Epidermal melanocyte (primary cell): ENCODE measurements around the gene NEDD9.

Experiments used
- DNase-seq: peaks from one replicate; pipeline ENCODE4 v3.0.0; 2011; ENCODE audit warnings: low spot score; ENCODE audit not compliant: insufficient read length

NEDD9 gene

DNA sequence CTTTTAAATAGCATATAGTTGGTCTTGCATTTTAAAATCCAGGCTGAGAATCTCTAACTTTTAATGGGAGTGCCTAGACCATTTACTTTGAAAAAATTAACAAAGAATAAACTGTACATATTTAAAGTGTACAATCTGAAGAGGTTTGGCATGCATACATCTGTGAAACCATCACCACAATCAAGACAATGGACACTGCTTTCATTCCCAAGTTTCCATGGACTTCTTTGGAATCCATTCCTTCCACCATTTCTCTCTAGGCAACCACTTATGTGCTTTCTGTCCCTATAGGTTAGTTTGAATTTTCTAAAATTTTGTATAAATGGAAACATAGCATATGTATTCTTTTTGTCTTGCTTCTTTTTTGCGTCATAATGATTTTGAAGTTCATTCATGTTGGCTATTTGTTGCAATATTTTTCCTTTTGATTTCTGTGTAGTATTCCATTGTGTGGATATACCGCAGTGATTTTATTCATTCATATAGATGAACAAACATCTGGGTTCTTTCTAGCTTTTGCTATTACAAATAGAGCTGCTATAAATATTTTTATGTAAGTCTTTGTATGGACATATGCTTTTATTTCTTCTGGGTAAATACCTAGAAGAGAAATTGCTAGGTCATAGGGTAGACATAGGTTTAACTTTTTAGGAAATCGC lies 50.9 kb downstream of the NEDD9 start:
- no peak for DNase-seq

DNA sequence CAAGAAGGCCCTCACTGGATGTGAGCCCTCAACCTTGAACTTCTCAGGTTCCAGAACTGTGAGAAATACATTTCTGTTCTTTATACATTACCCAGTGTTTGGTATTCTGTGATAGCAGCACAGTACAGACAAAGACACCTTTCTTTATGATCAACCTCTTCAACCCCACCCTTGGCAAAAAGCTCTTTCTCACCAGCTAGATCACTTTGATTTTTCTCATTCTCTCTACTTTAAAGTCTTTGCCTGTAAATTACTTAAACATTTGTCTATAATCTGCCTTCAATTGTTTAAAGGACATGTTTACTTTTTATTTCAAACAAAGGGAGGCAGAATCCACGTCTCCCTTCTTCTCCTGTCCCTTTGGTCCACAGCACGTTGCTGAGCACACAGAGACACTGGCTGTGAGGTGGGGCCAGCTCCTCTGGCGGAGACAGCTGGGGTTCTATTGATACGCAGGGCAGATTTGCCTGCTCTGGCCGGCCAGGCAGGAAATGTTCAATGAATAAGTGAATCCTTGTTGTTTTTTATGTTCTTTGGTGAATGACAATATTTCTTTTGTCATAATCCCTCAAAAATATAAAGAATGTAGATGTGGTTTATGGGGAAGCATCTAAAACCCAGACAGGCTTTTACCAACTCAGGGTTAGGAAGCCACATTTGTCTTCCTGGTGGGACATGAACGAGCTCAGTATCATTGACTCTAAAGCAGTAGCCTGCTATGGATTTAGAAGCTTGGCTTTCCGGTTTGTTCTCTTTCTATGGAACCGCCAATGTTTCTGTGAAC lies 52.9 kb downstream of the NEDD9 start:
- DNase-seq, result no peak

DNA sequence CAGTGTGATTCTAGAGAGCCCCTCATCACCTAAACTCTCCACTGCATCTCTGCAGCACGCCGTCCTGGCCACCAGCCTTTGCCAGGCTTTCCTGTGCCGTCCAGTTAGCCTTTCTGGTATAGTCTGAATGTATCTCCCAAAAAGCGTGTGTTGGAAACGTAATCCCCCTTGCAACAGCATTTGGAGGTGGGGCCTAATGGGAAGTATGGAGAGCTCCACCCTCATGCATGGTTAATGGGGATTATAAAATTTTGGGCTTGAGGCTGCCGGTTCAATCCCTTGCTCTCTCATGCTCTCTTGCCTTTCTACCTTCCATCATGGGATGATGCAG lies 53.4 kb downstream of the NEDD9 start:
- DNase-seq, result no peak

DNA sequence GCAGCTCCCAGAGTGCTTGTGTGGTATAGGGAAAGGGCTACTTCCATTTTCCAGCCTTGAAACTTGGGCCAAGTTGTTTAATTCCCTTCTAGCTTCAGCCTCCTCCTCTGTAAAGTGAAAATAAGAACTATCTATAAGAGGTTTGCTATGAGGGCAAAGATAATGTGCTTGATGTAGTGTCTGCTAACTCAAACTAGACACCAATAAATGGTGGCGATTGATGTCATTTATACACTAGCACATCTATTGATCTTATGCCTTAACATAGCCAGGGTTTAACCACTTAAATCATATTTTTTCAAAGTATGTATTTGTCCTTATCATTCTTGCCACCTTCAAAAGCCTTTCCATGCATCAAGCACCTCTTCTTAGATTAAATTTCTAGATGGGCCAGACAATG lies 55.2 kb downstream of the NEDD9 start:
- DNase-seq, result no peak

DNA sequence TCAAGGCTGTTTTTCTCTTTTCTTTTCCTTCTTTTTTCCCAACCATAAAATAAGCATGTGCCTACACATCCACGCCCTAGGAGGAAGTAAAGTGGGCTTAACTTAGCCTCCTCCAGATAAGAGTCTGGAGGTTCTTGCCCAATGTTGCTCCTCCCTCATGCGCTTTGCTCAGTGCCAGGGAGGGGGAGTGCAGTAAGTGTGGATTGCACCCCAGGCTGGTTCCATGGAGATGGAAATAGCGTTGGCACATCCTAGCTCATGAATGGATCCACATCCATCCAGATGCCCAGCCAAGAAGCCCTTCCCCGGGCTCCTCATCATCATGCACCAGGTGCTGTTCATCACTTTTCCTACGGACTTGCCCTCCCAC lies 58.2 kb downstream of the NEDD9 start:
- DNase-seq, result no peak

DNA sequence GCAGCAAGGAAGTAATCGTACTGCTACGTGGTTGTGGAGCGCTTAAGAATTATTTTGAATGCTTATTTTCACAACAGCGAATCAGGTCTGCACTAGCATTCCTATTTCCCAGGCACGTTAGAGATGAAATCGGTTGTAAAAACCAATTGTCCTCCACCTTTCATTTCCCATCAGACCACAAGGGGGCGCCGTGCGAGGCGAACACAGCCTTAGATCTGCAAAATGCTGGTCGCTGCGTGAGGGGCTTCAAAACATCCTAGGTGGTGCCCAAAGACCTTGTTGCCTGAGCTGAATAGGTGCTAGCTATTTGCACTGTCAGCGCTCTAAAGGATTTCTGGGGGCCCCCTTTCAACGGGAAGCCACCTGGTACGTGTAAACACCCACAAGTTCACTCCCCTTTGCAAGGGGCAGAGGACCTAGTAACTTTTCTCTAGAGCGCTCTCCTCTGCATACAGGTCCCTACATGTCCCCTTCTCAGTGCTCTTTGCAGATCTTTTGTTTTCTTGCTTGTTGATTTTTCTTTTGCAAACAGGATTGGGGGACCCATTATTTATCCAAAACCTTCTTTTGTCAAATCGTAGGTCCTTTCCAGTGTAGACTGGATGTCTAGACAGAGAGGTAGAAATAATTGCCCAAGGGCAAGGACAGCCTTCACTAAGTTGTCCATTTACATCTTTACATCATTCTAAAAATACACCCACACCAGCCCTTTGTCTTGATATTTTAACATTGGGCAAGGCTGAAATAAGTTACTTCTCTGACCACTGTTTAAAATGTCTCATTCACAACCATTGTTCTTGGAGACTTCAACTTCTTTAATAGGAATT lies 59.8 kb downstream of the NEDD9 start:
- no peak for DNase-seq

DNA sequence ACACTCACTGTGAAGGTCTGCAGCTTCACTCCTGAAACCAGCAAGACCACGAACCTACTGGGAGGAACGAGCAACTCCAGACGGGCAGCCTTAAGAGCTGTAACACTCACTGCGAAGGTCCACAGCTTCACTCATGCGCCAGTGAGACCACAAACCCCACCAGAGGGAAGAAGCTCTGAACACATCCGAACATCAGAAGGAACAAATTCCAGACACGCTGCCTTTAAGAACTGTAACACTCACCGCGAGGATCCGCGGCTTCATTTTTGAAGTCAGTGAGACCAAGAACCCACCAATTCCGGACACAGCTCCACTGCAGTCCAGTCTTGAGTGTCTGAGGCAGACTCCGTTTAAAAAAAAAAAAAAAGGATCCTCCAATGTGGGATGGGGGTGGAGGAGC lies 60.5 kb downstream of the NEDD9 start:
- no peak for DNase-seq

DNA sequence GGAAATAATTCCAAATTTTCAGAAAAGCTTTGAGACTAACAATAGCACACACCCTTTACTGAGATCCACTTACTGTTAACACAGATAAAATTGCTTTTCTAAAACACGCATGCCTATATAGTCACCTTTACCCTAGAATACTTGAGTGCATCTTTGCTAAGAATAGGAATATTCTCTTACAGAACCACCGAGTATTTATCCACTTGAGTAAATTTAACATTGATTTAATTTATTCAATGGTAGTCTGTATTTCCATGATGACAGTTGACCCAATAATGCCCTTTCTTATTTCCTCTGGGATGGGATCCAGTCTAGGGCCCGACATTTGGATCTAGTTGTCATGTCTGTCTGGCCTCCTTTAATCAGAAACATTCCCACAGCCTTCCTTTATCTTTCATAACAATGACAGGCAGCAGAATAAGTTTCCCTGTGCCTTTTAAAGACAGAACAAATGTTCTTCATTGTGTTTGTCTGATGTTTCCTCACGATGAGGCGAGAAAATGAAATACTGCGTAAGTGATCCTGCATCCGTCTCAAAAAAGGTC lies 64.3 kb downstream of the NEDD9 start:
- DNase-seq, result no peak

DNA sequence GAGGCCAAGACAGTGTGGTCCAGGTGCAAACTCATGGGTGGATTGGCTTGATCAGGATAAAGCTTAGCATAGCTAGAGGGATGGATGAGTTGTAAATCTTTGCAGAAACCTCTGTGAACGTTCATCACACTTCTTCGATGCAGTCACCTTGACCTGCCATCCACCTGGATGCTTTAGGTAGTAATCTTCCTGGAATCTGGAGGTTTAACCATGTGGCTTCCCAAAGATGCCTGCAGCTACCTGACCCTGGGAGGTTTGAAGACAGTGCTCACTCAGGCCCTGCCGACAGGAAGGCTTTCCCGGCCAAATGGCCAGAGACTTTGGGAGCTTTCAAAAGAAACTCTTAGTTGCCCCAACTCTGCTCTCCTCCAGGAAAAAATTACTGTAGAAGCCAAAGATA lies 65.5 kb downstream of the NEDD9 start:
- no peak for DNase-seq

DNA sequence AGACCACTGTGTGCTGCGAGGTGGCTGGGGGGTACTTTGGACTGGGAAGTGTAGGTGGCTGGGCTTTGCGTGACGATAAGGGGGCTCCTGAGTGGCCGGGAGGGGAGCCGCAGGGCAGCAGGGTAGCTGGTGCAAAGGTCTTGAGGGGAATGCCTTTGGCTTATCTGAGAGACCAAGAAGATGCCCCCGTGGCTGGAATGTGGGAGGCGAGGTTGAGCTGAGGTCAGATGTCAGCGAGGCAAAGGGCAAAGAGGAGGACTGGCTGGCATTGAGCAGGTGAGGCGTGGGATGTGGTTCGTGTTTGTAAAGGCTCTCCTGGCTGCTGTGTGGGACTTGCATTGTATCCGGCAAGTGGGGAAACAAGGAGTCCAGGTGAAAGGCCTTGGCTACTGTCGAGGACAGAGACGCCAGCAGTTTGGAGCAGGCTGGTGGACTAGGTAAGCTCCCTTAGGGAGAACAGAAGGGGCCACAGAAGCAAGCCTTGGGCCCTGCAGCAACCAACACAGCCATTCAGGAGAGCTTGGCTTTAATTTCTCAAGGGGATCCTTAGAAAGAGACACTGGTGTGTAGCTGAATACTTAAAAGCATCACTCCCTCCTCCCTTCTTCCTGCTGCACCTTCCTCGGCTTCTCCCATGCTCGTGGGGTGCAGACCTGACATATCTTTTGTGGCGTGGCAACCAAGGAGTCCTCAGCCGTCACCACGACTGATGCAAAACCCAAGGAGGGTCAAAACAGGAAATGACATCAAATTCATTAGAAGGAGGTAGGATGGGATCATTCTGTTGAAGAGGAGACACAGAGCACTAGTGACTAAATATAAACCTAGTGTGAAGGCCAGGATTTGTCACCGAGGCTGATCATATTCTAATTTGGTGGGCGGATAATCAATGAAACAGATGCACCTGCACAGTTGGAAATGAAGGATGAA lies 67.5 kb downstream of the NEDD9 start:
- DNase-seq, result no peak

DNA sequence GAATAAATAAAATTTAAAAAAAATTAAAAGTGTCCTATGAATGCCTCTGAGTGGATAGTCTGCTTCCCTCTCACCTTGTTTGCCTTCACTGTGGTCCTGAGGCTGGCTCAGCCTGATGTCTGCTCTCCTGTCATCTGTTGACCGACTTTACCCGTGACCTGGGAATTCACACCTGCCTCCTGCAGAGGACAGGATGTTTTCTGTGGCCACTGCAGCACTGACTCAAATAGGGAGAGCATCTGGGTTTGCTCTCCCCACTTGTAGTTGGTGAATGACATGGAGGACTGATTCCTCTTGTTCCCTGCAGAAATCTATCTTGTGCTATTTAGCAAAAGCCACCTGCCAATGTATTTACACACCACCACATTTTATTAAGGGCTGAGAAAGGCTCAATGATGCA lies 68.5 kb downstream of the NEDD9 start:
- no peak for DNase-seq

DNA sequence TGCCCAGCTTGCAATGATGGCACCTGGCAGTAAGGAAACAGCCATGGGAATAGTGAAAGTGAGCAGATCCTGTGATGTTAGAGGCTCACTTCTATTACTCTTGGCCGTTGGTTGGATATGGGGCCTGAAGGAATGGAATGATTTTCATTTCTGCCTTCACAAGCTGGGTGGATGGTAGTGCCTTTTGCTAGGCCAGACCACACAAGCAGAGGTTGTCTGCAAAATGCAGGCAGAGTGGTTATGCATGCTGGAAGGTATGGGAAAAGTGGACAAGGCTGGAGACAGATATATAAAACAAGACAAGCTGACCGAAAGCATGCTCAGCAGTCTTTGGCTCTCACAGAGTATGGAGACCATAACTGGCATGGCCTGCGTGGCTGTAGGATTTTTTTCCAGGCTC lies 70.2 kb downstream of the NEDD9 start:
- DNase-seq, result no peak

DNA sequence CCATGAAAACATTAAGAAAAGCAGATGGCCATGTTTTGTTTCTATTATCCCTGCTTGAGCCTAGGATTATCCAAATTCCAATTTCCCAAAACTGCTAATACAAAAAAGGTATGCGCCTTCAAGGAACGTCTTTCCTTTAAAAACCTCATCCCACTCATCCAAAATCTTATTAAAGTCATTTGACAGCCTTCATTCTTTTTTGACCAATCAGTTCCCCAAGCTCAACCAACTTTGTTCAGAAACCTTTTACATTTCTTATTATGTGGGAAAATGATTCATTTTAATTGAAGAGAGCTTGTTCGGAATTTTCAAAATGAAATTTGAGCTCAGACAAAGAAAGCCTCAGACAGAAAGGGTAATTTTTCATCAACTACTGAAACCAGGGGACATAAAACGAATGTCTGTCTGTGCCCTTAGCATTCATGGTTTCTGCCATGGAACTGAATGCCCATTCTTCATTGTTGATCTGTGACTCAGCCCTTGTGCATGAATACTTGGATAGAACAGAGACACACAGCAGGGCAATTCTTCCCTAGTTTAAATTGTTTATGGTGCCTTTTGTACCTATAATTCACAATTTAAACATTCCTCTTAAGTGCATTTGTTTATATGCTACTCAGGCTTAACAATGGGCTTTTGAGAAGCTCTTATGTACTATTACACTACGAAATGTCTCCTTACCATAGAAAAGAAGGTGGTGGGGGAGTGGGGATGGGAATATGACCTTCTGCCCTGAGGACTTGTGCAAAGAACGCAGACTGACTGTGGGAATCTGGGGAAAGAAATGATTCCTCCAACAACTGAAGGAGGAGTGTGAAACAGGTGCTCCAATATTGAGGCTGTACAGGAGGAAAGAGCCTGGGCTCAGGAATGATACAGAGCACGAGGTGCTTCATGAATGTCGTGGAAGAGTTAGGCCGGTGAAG lies 71.2 kb downstream of the NEDD9 start:
- peak; percentile 86 for DNase-seq

DNA sequence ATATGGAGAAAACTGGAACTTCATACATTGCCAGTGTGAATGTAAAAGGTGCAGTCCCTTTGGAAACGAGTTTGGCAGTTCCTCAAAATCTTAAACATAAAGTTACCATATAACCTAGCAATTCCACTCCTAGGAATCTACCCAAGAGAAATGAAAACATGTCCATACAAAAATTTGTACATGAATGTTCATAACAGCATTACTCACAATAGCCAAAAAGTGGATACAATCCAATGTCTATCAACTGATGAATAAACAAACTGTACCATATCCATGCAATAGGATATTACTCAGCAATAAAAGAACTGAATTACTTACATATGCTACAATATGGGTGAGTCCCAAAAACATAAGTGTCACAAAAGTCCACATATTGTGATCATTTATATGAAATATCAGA lies 72.3 kb downstream of the NEDD9 start:
- no peak for DNase-seq

DNA sequence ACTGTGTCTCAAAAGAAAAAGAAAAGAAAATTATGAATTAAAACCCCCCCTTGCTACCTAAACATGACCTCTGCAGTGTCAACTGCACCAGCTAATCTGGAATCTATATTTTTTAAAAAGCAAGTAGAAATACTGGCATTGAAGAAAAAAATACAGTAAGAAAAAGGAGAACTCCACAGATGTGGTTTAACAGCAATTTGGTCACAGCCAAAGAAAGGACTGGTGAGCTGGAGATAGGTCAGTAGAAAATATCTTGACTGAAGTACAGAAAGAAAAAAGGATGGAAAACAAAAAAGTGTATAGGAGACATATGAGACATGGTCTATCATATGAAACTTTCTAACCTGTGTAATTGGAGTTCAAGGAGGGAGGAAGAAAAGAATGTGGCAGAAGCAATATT lies 76.9 kb downstream of the NEDD9 start:
- no peak for DNase-seq

DNA sequence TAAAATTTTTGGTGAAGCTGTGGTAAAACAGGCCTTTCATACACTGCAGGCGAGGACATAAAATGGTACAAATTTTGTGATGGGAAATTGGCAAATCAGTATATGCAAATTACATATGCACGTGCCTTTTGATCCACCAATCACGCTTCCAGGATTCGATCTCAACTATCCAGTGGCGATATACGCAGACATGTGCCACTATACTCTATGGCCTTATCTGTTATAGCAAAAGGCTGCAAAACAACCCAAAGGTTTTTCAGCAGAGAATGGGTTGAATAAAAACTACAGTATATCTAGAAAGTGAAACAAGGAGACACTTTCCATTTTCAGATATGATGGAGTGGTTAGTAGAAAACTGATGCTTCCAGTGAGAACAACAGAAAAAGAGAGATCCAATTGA lies 79.0 kb downstream of the NEDD9 start:
- DNase-seq, result no peak

DNA sequence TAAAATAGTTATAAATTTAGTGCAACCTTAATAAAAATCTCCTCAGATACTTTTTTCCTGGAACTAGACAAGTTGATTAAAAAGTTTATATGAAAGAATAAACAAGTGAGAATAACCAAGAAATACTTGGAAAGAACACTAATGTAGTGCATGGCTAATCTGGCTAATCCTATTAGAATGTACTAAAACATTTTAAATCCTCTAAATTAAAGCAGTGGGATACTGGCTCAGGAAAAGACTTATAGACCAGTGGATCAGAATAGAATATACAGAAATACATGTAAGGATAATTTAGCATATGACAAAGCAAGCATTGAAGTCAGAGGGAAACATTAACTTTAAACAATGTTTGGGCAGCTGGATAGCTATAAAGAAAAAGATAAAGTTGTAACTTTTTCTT lies 79.9 kb downstream of the NEDD9 start:
- no peak for DNase-seq

DNA sequence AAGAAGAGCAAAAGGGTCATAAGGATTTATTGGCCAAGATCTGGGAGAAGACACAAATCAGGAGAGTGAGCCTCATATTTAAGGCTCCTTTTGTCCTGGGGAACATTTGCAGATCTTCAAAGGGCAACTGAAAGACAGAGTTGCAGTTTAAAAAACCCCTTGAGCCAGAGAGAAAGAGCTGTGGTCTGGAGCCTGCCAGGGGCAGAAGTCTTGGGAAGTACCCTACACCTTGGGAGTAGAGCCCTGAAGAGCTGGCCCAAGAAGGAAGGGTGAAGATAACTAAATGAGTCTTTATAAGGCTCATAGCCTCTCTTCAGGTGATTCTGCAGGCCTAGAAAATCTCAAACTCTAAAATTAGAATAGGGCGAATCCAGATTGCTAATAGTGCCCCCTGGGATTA lies 81.0 kb downstream of the NEDD9 start:
- no peak for DNase-seq

DNA sequence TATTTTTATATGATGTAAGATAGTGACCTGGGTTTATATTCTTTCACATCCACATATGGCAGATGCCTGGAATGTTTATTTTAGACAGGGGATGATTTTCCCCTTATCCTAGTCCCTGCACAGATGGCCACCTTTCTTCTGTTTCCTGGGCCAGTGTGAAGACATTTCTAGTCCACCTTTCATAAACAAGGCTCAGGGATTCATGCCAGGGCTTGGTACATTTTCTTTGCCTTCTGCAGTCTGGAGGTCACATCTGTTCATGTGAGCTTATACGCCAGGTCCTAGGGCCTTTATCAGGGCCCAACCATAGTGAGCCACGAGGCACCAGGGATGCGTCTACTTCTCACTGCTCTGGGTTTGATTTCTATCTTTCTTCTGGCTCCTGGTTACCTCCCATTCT lies 82.9 kb downstream of the NEDD9 start:
- no peak for DNase-seq
